ENCODE measurements around the gene OLFM3.

DNA sequence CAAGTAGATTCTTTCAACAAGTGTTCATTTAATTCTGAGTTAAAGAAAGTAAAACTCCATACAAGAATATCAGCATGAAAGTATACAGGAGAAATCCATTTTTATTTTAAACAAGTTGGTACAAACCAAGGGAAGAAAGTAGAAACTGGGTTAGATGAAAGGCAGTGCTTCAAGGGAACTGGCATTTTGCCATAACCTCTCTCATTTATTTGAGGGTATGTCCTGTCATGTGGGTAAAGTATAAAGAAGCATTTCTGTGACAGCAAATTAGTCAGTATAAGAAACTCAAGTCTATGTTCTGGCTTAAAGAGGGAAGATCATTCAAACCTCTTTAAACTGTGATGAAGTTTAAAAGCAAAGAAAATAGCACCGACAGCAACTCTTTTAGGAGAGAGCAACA is 32.0 kb downstream of the OLFM3 start:
- TF ChIP-seq REST (IDR thresholded peaks at IDR 0.05; ENCODE audit: unreplicated experiment) (no peak), POLR2AphosphoS5 (IDR thresholded peaks at IDR 0.05; ENCODE audit: low read depth) (no peak), EZH2phosphoT487 (IDR thresholded peaks at IDR 0.05; ENCODE audit: unreplicated experiment) (no peak), ETS1 (IDR thresholded peaks at IDR 0.05) (no peak), EZH2 (IDR thresholded peaks at IDR 0.05; ENCODE audit: low read depth, unreplicated experiment) (no peak), NANOG (IDR thresholded peaks at IDR 0.05; ENCODE audit: borderline replicate concordance) (no peak), ZNF462 (CRISPR knock-in tag; IDR thresholded peaks at IDR 0.05) (no peak)
- TF ChIP-seq, protein P1, sequence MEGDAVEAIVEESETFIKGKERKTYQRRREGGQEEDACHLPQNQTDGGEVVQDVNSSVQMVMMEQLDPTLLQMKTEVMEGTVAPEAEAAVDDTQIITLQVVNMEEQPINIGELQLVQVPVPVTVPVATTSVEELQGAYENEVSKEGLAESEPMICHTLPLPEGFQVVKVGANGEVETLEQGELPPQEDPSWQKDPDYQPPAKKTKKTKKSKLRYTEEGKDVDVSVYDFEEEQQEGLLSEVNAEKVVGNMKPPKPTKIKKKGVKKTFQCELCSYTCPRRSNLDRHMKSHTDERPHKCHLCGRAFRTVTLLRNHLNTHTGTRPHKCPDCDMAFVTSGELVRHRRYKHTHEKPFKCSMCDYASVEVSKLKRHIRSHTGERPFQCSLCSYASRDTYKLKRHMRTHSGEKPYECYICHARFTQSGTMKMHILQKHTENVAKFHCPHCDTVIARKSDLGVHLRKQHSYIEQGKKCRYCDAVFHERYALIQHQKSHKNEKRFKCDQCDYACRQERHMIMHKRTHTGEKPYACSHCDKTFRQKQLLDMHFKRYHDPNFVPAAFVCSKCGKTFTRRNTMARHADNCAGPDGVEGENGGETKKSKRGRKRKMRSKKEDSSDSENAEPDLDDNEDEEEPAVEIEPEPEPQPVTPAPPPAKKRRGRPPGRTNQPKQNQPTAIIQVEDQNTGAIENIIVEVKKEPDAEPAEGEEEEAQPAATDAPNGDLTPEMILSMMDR (conservative IDR thresholded peaks at IDR 0.05; ENCODE audit: low read depth in 2 of 2), result no peak
